Neural progenitor cell (in vitro differentiated cells): ENCODE data around the gene TMEM130. TPM values are rescaled to one million over a fixed set of nuclear protein-coding genes. Genes with fewer than 3 reads are reported as not detected.

Source experiments
- DNase-seq: peaks from one replicate; pipeline ENCODE4 v3.0.0-alpha.2; 2016; ENCODE audit warnings: low spot score
- H2AFZ ChIP-seq: fragments of 200-600 bp; sonication (generic); replicated peaks from 2 replicates; pipeline ENCODE4 v1.6.1; 2016; ENCODE audit warnings: antibody characterized with exemption
- H3F3A ChIP-seq: fragments of 200-600 bp; sonication (generic); 2 replicates; pipeline ENCODE4 v1.6.1; 2016; ENCODE audit warnings: antibody characterized with exemption, low read depth
- H3K27ac ChIP-seq: fragments of 200-600 bp; sonication (generic); 2 replicates; pipeline ENCODE4 v1.5.1; 2016; ENCODE audit warnings: mild to moderate bottlenecking
- H3K27me3 ChIP-seq: fragments of 200-600 bp; sonication (generic); 2 replicates; pipeline ENCODE4 v1.6.1; 2016; ENCODE audit warnings: mild to moderate bottlenecking, moderate library complexity
- H3K36me3 ChIP-seq: fragments of 200-600 bp; sonication (generic); 2 replicates; pipeline ENCODE4 v1.5.1; 2016
- H3K4me1 ChIP-seq: fragments of 200-600 bp; sonication (generic); 2 replicates; pipeline ENCODE4 v1.6.1; 2016; ENCODE audit warnings: mixed run types
- H3K4me2 ChIP-seq: fragments of 200-600 bp; sonication (generic); 2 replicates; pipeline ENCODE4 v1.6.1; 2016
- H3K4me3 ChIP-seq: fragments of 200-600 bp; sonication (generic); 2 replicates; pipeline ENCODE4 v1.5.1; 2016
- H3K79me2 ChIP-seq: fragments of 200-600 bp; sonication (generic); 2 replicates; pipeline ENCODE4 v1.6.1; 2016; ENCODE audit warnings: low read depth
- H3K9ac ChIP-seq: fragments of 200-600 bp; sonication (generic); 2 replicates; pipeline ENCODE4 v1.6.1; 2016
- H3K9me3 ChIP-seq: fragments of 200-600 bp; sonication (generic); 2 replicates; pipeline ENCODE4 v1.5.1; 2016; ENCODE audit warnings: low read depth
- H4K20me1 ChIP-seq: fragments of 200-600 bp; sonication (generic); 2 replicates; pipeline ENCODE4 v1.6.1; 2016; ENCODE audit warnings: low read depth
- H3K27ac Mint-ChIP-seq: 3 replicates; pipeline ENCODE4 v1.8.0; 2021; ENCODE audit warnings: mixed read lengths
- H3K27me3 Mint-ChIP-seq: 2 replicates; pipeline ENCODE4 v1.8.0; 2022; ENCODE audit warnings: low read depth, mild to moderate bottlenecking, inconsistent platforms, moderate library complexity, mixed read lengths; ENCODE audit not compliant: insufficient read depth
- H3K36me3 Mint-ChIP-seq: 3 replicates; pipeline ENCODE4 v1.8.0; 2021; ENCODE audit warnings: mixed read lengths
- H3K4me1 Mint-ChIP-seq: 3 replicates; pipeline ENCODE4 v1.8.0; 2021; ENCODE audit warnings: mixed read lengths
- H3K4me3 Mint-ChIP-seq: 3 replicates; pipeline ENCODE4 v1.8.0; 2021; ENCODE audit warnings: mild to moderate bottlenecking, moderate library complexity, mixed read lengths
- H3K9me3 Mint-ChIP-seq: 3 replicates; pipeline ENCODE4 v1.8.0; 2020; ENCODE audit warnings: mixed read lengths
- CTCF ChIP-seq: fragments of 200-600 bp; sonication (generic); IDR thresholded peaks from 2 replicates; pipeline ENCODE4 v1.5.1; 2017; ENCODE audit warnings: antibody characterized with exemption, mild to moderate bottlenecking
- EZH2 ChIP-seq: fragments of 200-600 bp; sonication (generic); IDR thresholded peaks from 2 replicates; pipeline ENCODE4 v1.6.1; 2017; ENCODE audit warnings: antibody characterized with exemption, mild to moderate bottlenecking, moderate library complexity
- EZH2phosphoT487 ChIP-seq: fragments of 200-600 bp; sonication (generic); IDR thresholded peaks from 2 replicates; pipeline ENCODE4 v1.6.1; 2017; ENCODE audit warnings: antibody characterized with exemption
- microRNA-seq: library from miRNA; unstranded; fragments of <30 nt; microRNA quantifications from one replicate; pipeline ENCODE4, GENCODE V29; 2016
- small RNA-seq: library from RNA; depleted of rRNA; stranded (forward); fragments of <200 nt; gene quantifications from one replicate; pipeline ENCODE3, GENCODE V24; 2015
- total RNA-seq: library from RNA; depleted of rRNA; stranded (reverse); fragments of >200 nt; gene quantifications from 2 replicates; pipeline ENCODE4 v1.2.3, GENCODE V29; 2015; ENCODE audit warnings: low replicate concordance

The TMEM130 gene
- total RNA-seq, 1 donor from 2014 or later, result 1.0 TPM

- H3K4me2 ChIP-seq, result no peak overlapping the region
- TF ChIP-seq EZH2 (no peak), EZH2phosphoT487 (no peak), CTCF (no peak)
- no peaks in the 10 kb centered on the region for H3K27me3 ChIP-seq
- H3K27ac ChIP-seq, result no peak overlapping the region
- no peak overlapping the region for H2AFZ ChIP-seq
- H3K4me3 ChIP-seq, result no peak overlapping the region
- H3K36me3 Mint-ChIP-seq, result peaks cover 1% of the 10 kb centered on the region
- peaks cover under 1% of the 10 kb centered on the region for H3K4me1 ChIP-seq
- no peaks in the 10 kb centered on the region for H3K9me3 ChIP-seq
- H3K9ac ChIP-seq, result no peak overlapping the region
- H4K20me1 ChIP-seq, result no peaks in the 10 kb centered on the region
- no peaks in the 10 kb centered on the region for H3F3A ChIP-seq
- H3K4me1 Mint-ChIP-seq, result peaks cover 5% of the 10 kb centered on the region
- H3K79me2 ChIP-seq, result no peaks in the 10 kb centered on the region
- no peak overlapping the region for H3K4me3 Mint-ChIP-seq
- peaks cover 15% of the 10 kb centered on the region for H3K27me3 Mint-ChIP-seq
- no peak for DNase-seq
- H3K9me3 Mint-ChIP-seq, result peaks cover 19% of the 10 kb centered on the region
- H3K27ac Mint-ChIP-seq, result peak overlapping the region; percentile 29
- no peaks in the 10 kb centered on the region for H3K36me3 ChIP-seq
Measured at GRCh38 chr7:98797150-98797549, 72.7 kb downstream of the TMEM130 start.

Small RNAs within 50 kb of the gene (microRNA-seq; reads per million reads assigned to microRNA genes)
- gene MIR3609, result 2.4 reads per million, percentile 9 among the genes with 10 or more reads in this experiment

Small RNAs within 50 kb of the gene (small RNA-seq; reads per million reads assigned to genes)
- gene MIR3609, result 477 reads per million, percentile 99 among the genes with 10 or more reads in this experiment

Other genes with a start within 250 kb of the TMEM130 start
- gene TRRAP, start 8.5 kb upstream of the TMEM130 start, total RNA-seq, result 19.9 and 26.5 TPM in 2 replicates